Stimulated activated CD4-positive, alpha-beta T cell treated with anti-CD3 and anti-CD28 coated beads, Interleukin-1b, Interleukin-23, amount 100 ng/mL, for 4 hours (primary cell): ENCODE results near the gene HMGCLL1.

Experiments
- DNase-seq, 2 donors: peaks; one replicate each; pipeline ENCODE4 v3.0.0-alpha.2; 2020; ENCODE audit warnings: low read depth in 2 of 2

HMGCLL1 gene

GRCh38 chr6:55531496-55531895 is 47.5 kb downstream of the HMGCLL1 start:
- no peak for DNase-seq

- DNase-seq, result no peak
These were observed 48.1 kb downstream of the HMGCLL1 start for GRCh38 chr6:55530931-55531330.

- DNase-seq, result no peak
These were observed 50.4 kb downstream of the HMGCLL1 start for GRCh38 chr6:55528624-55529023.

GRCh38 chr6:55524441-55524840 is 54.6 kb downstream of the HMGCLL1 start:
- DNase-seq, result no peak

- DNase-seq, result no peak
These were observed 60.4 kb downstream of the HMGCLL1 start for GRCh38 chr6:55518529-55519060.

GRCh38 chr6:55516736-55517135 is 62.3 kb downstream of the HMGCLL1 start:
- no peak for DNase-seq

GRCh38 chr6:55512904-55513303 is 66.1 kb downstream of the HMGCLL1 start:
- DNase-seq, result no peak

GRCh38 chr6:55511122-55511800 is 67.7 kb downstream of the HMGCLL1 start:
- DNase-seq, result no peak

GRCh38 chr6:55499591-55499990 is 79.4 kb downstream of the HMGCLL1 start:
- DNase-seq, result no peak

GRCh38 chr6:55497694-55498093 is 81.3 kb downstream of the HMGCLL1 start:
- no peak for DNase-seq

GRCh38 chr6:55496201-55496600 is 82.8 kb downstream of the HMGCLL1 start:
- DNase-seq, result no peak

- no peak for DNase-seq
These were observed 83.7 kb downstream of the HMGCLL1 start for GRCh38 chr6:55495277-55495676.

GRCh38 chr6:55494411-55494810 is 84.6 kb downstream of the HMGCLL1 start:
- no peak for DNase-seq

GRCh38 chr6:55492259-55492658 is 86.7 kb downstream of the HMGCLL1 start:
- DNase-seq, result no peak

GRCh38 chr6:55490871-55491270 is 88.1 kb downstream of the HMGCLL1 start:
- no peak for DNase-seq

GRCh38 chr6:55474382-55474781 is 104.6 kb downstream of the HMGCLL1 start:
- no peak for DNase-seq

- no peak for DNase-seq
These were observed 105.3 kb downstream of the HMGCLL1 start for GRCh38 chr6:55473722-55474121.

GRCh38 chr6:55469951-55470366 is 109.0 kb downstream of the HMGCLL1 start:
- no peak for DNase-seq

- DNase-seq, result no peak
These were observed 123.0 kb downstream of the HMGCLL1 start for GRCh38 chr6:55456016-55456415.

GRCh38 chr6:55450005-55450404 is 129.0 kb downstream of the HMGCLL1 start:
- no peak for DNase-seq

GRCh38 chr6:55449225-55449624 is 129.8 kb downstream of the HMGCLL1 start:
- no peak for DNase-seq

- DNase-seq, result no peak
These were observed 130.5 kb downstream of the HMGCLL1 start for GRCh38 chr6:55448451-55448850.

- no peak for DNase-seq
These were observed 131.1 kb downstream of the HMGCLL1 start for GRCh38 chr6:55447891-55448290.

GRCh38 chr6:55445648-55446204 is 133.3 kb downstream of the HMGCLL1 start:
- no peak for DNase-seq
